Adrenal gland (tissue), 12 donors: Measurements from ENCODE around the gene MTUS2. TPM values are rescaled to one million over a fixed set of nuclear protein-coding genes. Genes with fewer than 3 reads are reported as not detected.

Source experiments
- DNase-seq, 7 donors: peaks; one replicate each; pipeline ENCODE4 v3.0.0-alpha.2; 2019 to 2020
- H3K27ac ChIP-seq, 5 donors: fragments of 200-600 bp; sonication (generic) in 4 of 5; 1 replicate in 3 of 5; 2 replicates in 2 of 5; pipeline versions ENCODE4 v1.5.1 to v1.8.0; 2016 to 2020; ENCODE audit warnings: mild to moderate bottlenecking in 1 of 5
- H3K27me3 ChIP-seq: fragments of 200-600 bp; 2 replicates; pipeline ENCODE4 v1.8.0; 2021
- H3K36me3 ChIP-seq, 2 donors: fragments of 200-600 bp; replicated peaks in 1 of 2; 1 replicate in 1 of 2; 2 replicates in 1 of 2; pipeline versions ENCODE4 v1.5.1 to v1.8.0; 2018 to 2022
- H3K4me1 ChIP-seq, 2 donors: fragments of 200-600 bp; replicated peaks in 1 of 2; 1 replicate in 1 of 2; 2 replicates in 1 of 2; pipeline versions ENCODE4 v1.5.1 to v1.8.0; 2018 to 2021
- H3K4me3 ChIP-seq, 4 donors: fragments of 200-600 bp; sonication (generic) in 3 of 4; one replicate each; pipeline ENCODE4 v1.5.1; 2016 to 2018
- H3K9me3 ChIP-seq, 3 donors: fragments of 200-600 bp; sonication (generic) in 1 of 3; replicated peaks in 1 of 3; 1 replicate in 2 of 3; 2 replicates in 1 of 3; pipeline versions ENCODE4 v1.5.1 to v1.8.0; 2016 to 2021
- CTCF ChIP-seq, 6 experiments: fragments of 450-650 bp in 4 of 6; fragments of 200-600 bp in 2 of 6; sonication (generic) in 1 of 6; IDR thresholded peaks; 1 replicate in 5 of 6; 2 replicates in 1 of 6; pipeline versions ENCODE4 v1.5.1 to v1.8.0; 2016 to 2021; ENCODE audit warnings: antibody characterized with exemption in 6 of 6, mild to moderate bottlenecking in 2 of 6, moderate library complexity in 1 of 6
- POLR2A ChIP-seq, 2 donors: fragments of 450-650 bp; IDR thresholded peaks; one replicate each; pipeline ENCODE4 v1.6.1; 2017; ENCODE audit warnings: antibody characterized with exemption in 2 of 2, mild to moderate bottlenecking in 2 of 2, moderate library complexity in 1 of 2
- WGBS, 4 donors: extraction: QIAGEN DNeasy Blood & Tissue Kit in 2 of 4; methylation state at CpG; one replicate each; pipeline versions ENCODE4 v1.1.5 to v1.1.7; 2013 to 2017; 5-methylcytosine and 5-hydroxymethylcytosine counted together
- intact Hi-C, 2 donors: fragments of 100-400 bp; cut with DNase I; formaldehyde crosslinking; loops; one replicate each; pipeline versions ENCODE4 v1.14.1 to v1.15.0; 2022 to 2023
- polyA plus RNA-seq, 3 donors: library from polyadenylated mRNA; stranded (reverse); fragments of 200-250 nt in 2 of 3; fragments of 350-450 nt in 1 of 3; fragmentation: Illumina TruSeq in 1 of 3; extraction: RNeasy Lipid Tissue Mini Kit (QIAGEN cat#74804) in 1 of 3; gene quantifications; one replicate each; pipeline ENCODE4 v1.2.3, GENCODE V29; 2013 to 2014
- total RNA-seq, 9 donors: library from RNA; depleted of rRNA in 4 of 9; stranded (reverse); fragments of >200 nt in 4 of 9; fragments of 120-200 nt in 1 of 9; fragmentation: NEBNext Ultra II Directional in 1 of 9; extraction: Animal tissue kit (Norgen Biotek cat#: 25700) in 1 of 9; gene quantifications; one replicate each; pipeline versions ENCODE4 v1.1.0 to v1.2.4, GENCODE V29; 2013 to 2023
- donor health status: healthy with polysubstance abuse.
- donor health status: Bipolar disorder and iron deficiency.
- donor health status: DM: yes; HTN: yes; CAD: no.
- donor health status: DM: no; HTN: no; CAD: no.
- donor health status: DM: no; HTN: no; CAD: no.
- donor health status: DM: yes; HTN: yes; CAD: no.

Gene MTUS2
- total and polyA plus RNA-seq, 12 donors, result 0.07 to 0.24 (median 0.14) TPM; not detected in 5

DNA sequence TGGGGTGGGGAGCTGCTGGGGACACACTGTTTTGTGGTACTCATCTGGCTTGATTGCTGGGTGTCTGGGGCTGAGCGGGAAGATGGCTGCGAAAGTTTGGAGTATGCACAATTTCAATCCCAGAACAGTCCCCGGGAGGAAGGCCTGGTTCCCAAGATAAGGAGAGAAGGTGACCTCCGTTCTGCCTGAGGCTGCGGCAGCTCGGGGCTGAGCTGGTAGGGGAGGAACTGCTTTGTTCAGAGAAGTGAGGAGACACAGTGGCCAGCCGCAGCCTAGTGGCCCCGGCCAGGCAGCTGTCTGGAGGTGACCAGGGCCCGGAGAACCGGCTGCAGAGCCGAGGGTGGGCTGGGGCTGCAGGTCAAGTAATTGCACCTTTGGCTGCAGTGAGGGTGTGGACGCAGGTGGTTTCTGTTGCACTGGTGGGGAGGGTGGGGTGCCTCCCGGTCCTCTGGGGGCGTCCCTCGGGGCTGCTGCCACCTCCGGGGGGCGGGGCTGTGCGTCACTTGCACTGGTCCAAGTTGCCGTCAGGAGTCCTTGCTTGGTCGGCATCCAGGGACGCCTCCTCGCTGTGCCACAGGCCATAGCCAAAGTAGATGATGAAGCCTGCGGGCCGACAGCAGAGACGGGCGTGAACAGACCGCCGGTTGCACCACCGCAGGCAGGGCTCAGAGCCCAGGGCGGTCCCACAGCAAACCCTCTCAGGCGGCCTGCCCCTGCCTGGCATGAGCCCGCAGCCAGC, 694.0 kb downstream of the MTUS2 start:
- H3K9me3 ChIP-seq, result no peaks in the 10 kb centered on the region
- no peak for TF ChIP-seq POLR2A (IDR thresholded peaks at IDR 0.05)
- no peak for TF ChIP-seq CTCF (IDR thresholded peaks at IDR 0.05)
- no peaks in the 10 kb centered on the region for H3K27me3 ChIP-seq
- 79 to 94% (median 90%) methylated on average over 6 to 32 of the region's 32 CpGs for WGBS, 4 donors
- no peak overlapping the region for H3K4me3 ChIP-seq
- H3K36me3 ChIP-seq, result no peaks in the 10 kb centered on the region
- H3K4me1 ChIP-seq, result no peaks in the 10 kb centered on the region
- H3K27ac ChIP-seq, result no peak overlapping the region
- no peak for DNase-seq
- intact Hi-C loops, result loop anchor here in 1 of 2 donors (5.0 kb wide), 1 partner anchor 193 kb away; no protein-coding TSS in a partner anchor

DNA sequence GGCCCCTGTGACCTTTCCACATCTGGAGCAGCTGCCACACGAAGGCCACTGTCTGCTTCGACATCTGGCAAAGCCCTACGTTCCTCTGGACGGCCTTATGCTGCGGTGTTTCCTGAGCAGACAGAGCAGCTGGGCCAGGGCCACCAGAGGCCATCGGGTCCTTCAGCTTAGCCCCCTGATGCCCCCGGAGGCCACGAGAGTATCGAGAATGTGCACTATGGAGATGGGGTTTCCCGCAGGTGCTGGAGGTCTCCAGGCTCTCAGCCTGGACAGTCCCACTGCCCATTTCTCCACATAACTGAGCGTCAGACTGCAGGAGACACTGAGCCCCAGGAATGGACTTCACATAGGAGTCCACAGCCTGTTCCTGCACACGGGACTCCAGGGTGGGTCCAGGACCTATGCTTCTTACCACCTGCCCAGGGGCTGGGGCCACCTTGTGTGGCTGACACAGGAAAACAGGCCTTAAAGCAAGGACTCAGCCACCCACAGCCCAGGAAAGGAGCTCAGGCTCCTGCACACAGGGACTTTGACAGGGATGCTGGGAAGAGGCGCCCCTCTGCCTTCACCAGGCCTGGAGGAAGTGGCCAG, 694.7 kb downstream of the MTUS2 start:
- Histone ChIP-seq H3K4me1 (no peaks in the 10 kb centered on the region), H3K27ac (no peak overlapping the region), H3K27me3 (no peaks in the 10 kb centered on the region), H3K9me3 (no peaks in the 10 kb centered on the region), H3K36me3 (no peaks in the 10 kb centered on the region), H3K4me3 (no peak overlapping the region)
- no peak for DNase-seq
- TF ChIP-seq CTCF (IDR thresholded peaks at IDR 0.05), result no peak
- no peak for TF ChIP-seq POLR2A (IDR thresholded peaks at IDR 0.05)
- 76 to 88% (median 82%) methylated on average over 5 to 13 of the region's 13 CpGs for WGBS, 4 donors
- intact Hi-C loops, result loop anchor here in 1 of 2 donors (5.0 kb wide), 1 partner anchor 192 kb away; no protein-coding TSS in a partner anchor

GRCh38 chr13:29515372-29515771, 695.2 kb downstream of the MTUS2 start:
- WGBS, 4 donors, result 88 to 95% (median 92%) methylated on average over 6 to 7 of the region's 7 CpGs

More at GRCh38 chr13:29515372-29515771, 695.2 kb downstream of the MTUS2 start:
- TF ChIP-seq POLR2A (IDR thresholded peaks at IDR 0.05) (no peak), CTCF (IDR thresholded peaks at IDR 0.05) (no peak)
- intact Hi-C loops, result no loop called here
- Histone ChIP-seq H3K4me1 (no peaks in the 10 kb centered on the region), H3K27me3 (no peaks in the 10 kb centered on the region), H3K27ac (no peak overlapping the region), H3K4me3 (no peak overlapping the region), H3K36me3 (no peaks in the 10 kb centered on the region), H3K9me3 (no peaks in the 10 kb centered on the region)
- DNase-seq, result no peak
